Neural crest cell (in vitro differentiated cells): Measurements from ENCODE around the gene DTYMK. TPM values are rescaled to one million over a fixed set of nuclear protein-coding genes. Genes with fewer than 3 reads are reported as not detected.

ENCODE experiments used
- DNase-seq: peaks from one replicate; pipeline ENCODE4 v3.0.0; 2021; ENCODE audit warnings: low read depth, mixed read lengths, low spot score
- H3K27ac Mint-ChIP-seq: one replicate; pipeline ENCODE4 v1.8.0; 2021; ENCODE audit warnings: mild to moderate bottlenecking, mixed read lengths; ENCODE audit not compliant: unreplicated experiment
- H3K27me3 Mint-ChIP-seq: 2 replicates; pipeline ENCODE4 v1.8.0; 2021; ENCODE audit warnings: low read depth, mild to moderate bottlenecking, mixed read lengths
- H3K36me3 Mint-ChIP-seq: 2 replicates; pipeline ENCODE4 v1.8.0; 2021; ENCODE audit warnings: low read depth, mild to moderate bottlenecking, mixed read lengths
- H3K4me1 Mint-ChIP-seq: 2 replicates; pipeline ENCODE4 v1.8.0; 2021; ENCODE audit warnings: mixed read lengths
- H3K4me3 Mint-ChIP-seq: one replicate; pipeline ENCODE4 v1.8.0; 2021; ENCODE audit warnings: mild to moderate bottlenecking, mixed read lengths
- H3K9me3 Mint-ChIP-seq: 2 replicates; pipeline ENCODE4 v1.8.0; 2021; ENCODE audit warnings: mixed read lengths
- total RNA-seq: library from RNA; stranded (reverse); gene quantifications from 2 replicates; pipeline ENCODE4 v1.2.1, GENCODE V29; 2021
- TF ChIP-seq, protein P1 (sequence below): fragments of 200-600 bp; sonication (generic); conservative IDR thresholded peaks from 2 replicates; pipeline ENCODE4 v1.5.0; 2021; ENCODE audit warnings: antibody characterized with exemption, mild to moderate bottlenecking

DTYMK gene
- total RNA-seq, 1 donor from 2014 or later = 108 TPM

DNA sequence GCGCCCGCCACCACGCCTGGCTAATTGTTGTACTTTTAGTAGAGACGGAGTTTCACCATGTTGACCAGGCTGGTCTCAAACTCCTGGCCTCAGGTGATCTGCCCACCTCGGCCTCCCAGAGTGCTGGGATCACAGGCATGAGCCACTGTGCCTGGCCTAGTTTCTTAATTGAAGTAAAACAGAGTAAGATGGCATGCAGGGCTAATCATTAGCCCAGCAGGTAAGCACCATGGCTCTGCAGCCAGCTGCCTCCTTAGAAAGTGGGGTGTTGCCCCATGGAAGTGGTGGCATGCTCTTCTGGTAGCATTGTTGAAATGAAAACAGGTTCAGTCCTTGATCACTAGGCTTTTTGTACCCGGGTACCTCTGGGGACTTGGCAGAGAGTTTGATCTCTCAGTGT, 36.7 kb downstream of the DTYMK start:
- H3K4me3 Mint-ChIP-seq = no peak overlapping the region
- H3K36me3 Mint-ChIP-seq = peaks cover 6% of the 10 kb centered on the region
- no peak overlapping the region for H3K27ac Mint-ChIP-seq
- TF ChIP-seq, protein P1, sequence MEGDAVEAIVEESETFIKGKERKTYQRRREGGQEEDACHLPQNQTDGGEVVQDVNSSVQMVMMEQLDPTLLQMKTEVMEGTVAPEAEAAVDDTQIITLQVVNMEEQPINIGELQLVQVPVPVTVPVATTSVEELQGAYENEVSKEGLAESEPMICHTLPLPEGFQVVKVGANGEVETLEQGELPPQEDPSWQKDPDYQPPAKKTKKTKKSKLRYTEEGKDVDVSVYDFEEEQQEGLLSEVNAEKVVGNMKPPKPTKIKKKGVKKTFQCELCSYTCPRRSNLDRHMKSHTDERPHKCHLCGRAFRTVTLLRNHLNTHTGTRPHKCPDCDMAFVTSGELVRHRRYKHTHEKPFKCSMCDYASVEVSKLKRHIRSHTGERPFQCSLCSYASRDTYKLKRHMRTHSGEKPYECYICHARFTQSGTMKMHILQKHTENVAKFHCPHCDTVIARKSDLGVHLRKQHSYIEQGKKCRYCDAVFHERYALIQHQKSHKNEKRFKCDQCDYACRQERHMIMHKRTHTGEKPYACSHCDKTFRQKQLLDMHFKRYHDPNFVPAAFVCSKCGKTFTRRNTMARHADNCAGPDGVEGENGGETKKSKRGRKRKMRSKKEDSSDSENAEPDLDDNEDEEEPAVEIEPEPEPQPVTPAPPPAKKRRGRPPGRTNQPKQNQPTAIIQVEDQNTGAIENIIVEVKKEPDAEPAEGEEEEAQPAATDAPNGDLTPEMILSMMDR = no peak
- no peak for DNase-seq
- H3K9me3 Mint-ChIP-seq = no peaks in the 10 kb centered on the region
- H3K27me3 Mint-ChIP-seq = no peaks in the 10 kb centered on the region
- H3K4me1 Mint-ChIP-seq = no peaks in the 10 kb centered on the region

DNA sequence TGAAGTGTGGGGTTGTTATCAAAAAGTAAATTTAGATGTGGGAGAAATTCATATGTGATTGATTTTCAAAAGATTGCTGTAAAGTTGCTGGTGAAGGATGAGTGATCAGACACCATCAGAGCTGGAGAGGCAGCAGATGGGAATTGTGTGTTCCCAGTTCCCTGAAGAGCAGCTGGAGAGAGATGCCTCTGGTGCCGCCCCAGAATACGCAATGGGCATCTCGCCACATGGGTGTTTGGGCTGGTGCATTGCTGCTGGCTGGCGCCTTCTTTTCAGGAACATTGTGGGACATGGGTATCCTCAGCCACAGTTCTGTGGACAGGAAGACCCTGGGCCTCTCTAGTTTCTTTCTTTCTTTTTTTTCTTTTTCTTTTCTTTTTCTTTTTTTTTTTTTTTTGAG, 37.2 kb downstream of the DTYMK start:
- TF ChIP-seq, protein P1 = no peak
- Mint-ChIP-seq H3K36me3 (peaks cover 6% of the 10 kb centered on the region), H3K27me3 (no peaks in the 10 kb centered on the region), H3K27ac (peak overlapping the region; percentile 86), H3K4me1 (no peaks in the 10 kb centered on the region), H3K9me3 (no peaks in the 10 kb centered on the region), H3K4me3 (no peak overlapping the region)
- no peak for DNase-seq

DNA sequence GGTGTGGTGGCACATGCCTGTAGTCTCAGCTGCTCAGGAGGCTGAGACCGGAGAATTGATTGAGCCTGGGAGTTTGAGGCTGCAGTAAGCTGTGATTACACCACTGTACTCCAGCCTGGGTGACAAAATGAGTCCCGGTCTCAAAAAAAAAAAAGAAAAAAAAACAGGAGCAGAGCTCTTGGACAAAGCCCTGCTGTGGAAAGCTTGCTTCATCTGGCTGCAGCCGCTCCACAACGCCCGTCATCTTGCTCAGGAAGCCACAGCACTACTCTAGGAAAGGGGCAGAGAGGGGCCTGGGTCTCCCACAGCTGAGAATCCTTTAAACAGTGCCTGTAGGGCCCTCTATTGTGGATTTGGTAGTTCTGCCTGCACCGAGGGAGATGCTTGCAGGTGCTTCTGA, 38.2 kb downstream of the DTYMK start:
- H3K4me1 Mint-ChIP-seq = no peaks in the 10 kb centered on the region
- H3K36me3 Mint-ChIP-seq = peaks cover 6% of the 10 kb centered on the region
- H3K9me3 Mint-ChIP-seq = no peaks in the 10 kb centered on the region
- no peak for DNase-seq
- TF ChIP-seq, protein P1 = no peak
- H3K4me3 Mint-ChIP-seq = no peak overlapping the region
- H3K27ac Mint-ChIP-seq = no peak overlapping the region
- no peaks in the 10 kb centered on the region for H3K27me3 Mint-ChIP-seq

DNA sequence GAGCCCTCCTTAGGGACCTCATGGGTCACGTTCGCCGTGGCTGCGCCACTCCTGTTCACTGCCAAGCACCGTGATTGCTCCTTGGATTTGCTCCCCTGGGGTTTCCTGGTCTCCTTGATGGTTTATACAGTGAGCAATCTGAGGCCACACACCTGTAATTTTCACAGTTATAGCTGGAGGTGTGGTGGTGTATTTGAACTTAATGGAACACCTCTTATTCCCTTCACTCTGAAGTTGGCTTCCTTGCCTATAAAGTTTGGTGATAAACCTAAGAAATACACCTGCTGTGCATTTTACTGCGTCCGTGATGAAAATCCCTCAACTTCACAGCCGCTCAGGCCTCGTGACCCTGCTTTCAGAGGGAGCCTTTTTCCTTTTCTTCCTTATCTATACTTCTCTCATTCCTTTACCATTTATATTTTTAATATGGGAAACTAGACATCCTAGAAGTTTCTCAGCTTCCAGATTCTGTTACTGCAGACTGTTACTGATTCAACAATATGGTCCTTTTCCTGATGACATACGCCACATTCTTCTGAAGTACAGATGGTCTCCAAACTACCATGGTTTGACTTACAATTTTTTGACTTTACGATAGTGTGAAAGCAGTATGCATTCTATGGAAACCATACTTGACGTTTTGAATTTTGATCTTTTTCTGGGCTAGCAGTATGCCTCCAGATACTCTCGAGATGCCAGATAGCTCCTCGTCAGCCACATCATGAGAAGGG, 40.5 kb downstream of the DTYMK start:
- DNase-seq = no peak
- Mint-ChIP-seq H3K27ac (no peak overlapping the region), H3K4me3 (no peak overlapping the region), H3K27me3 (no peaks in the 10 kb centered on the region), H3K36me3 (no peaks in the 10 kb centered on the region), H3K9me3 (no peaks in the 10 kb centered on the region), H3K4me1 (peaks cover 11% of the 10 kb centered on the region)
- TF ChIP-seq, protein P1 = no peak

DNA sequence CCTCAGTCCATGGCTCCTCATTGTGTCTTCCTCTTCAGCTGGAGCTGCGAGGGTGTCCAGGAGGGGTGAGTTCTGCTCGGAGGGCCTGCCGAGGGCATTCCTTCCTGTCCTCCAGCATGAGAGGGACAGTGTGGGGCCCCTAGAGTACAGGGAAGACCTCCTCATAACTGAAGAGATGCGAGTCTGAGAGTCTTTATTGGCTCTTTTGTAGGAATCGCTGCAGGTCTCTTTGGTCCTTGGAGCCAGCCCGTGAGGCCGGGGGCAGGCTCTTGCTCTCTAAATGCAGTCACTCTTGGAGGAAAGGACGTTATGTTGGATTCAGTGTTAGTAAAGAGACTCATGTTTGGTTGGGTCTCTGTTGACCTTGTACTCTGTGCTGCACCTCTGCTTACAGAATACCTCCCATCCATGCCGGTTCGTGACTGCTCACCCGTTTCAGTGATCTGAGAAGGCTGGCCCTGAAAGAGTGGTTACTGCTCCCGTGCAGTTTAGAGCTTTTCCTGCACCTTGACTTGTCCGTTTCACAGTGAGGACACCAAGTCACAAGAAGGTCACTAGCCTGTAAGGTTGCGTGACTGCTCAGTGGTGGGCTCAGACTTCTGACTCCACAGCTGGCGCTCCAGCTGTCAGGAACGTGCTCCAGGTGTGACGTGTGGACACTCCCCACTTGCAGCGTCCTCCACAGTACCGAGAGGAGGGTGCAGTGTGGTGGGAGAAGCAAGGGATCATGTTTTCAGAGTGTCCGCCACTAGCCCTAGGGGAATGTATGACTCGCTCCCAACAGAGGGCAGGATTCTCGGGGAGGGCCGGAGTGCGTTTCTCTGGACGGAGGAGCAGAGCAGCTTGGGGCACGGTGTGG, 41.3 kb downstream of the DTYMK start:
- no peak overlapping the region for H3K27ac Mint-ChIP-seq
- TF ChIP-seq, protein P1 = no peak
- no peaks in the 10 kb centered on the region for H3K9me3 Mint-ChIP-seq
- no peak for DNase-seq
- no peaks in the 10 kb centered on the region for H3K27me3 Mint-ChIP-seq
- no peak overlapping the region for H3K4me3 Mint-ChIP-seq
- H3K36me3 Mint-ChIP-seq = peaks cover 2% of the 10 kb centered on the region
- H3K4me1 Mint-ChIP-seq = peaks cover 19% of the 10 kb centered on the region
